ENCODE measurements around the gene NFKBIB. TPM values are rescaled to one million over a fixed set of nuclear protein-coding genes. Genes with fewer than 3 reads are reported as not detected.
A peak's percentile ranks its signal among the peaks of the same experiment; 100 is the strongest.

NFKBIB gene
- total RNA-seq, 1 experiment from 2014 or later, result 33.8 TPM

- Histone ChIP-seq H3K4me1 (ENCODE audit: insufficient read depth, low read length) (peaks cover 2% of the 10 kb centered on the region; the same call in 1 of the 2 replicates), H2BK12ac (ENCODE audit: insufficient read length, low read depth, low read length) (no peak overlapping the region), H3K79me1 (ENCODE audit: insufficient read depth, low read depth, low read length, poor library complexity, severe bottlenecking) (no peaks in the 10 kb centered on the region), H4K8ac (replicated peaks; ENCODE audit: insufficient read length, low read depth, low read length) (no peak overlapping the region), H3K9ac (ENCODE audit: extremely low read depth, insufficient read length, low read length) (no peak overlapping the region), H3K4ac (ENCODE audit: low read depth, low read length) (no peak overlapping the region), H3K14ac (ENCODE audit: insufficient read depth, low read length) (no peak overlapping the region), H3K18ac (ENCODE audit: insufficient read length, low read depth, low read length) (no peak overlapping the region), H3K9me3 (ENCODE audit: control insufficient read depth, low read depth, low read length) (no peaks in the 10 kb centered on the region), H2BK120ac (ENCODE audit: low read depth, low read length, poor library complexity, severe bottlenecking) (no peak overlapping the region), H3K56ac (ENCODE audit: insufficient read length, low read depth, low read length) (no peak overlapping the region), H3K23ac (ENCODE audit: insufficient read length, low read depth, low read length) (no peak overlapping the region), H2AFZ (ENCODE audit: low read length) (no peak overlapping the region), H3K27ac (ENCODE audit: insufficient read length, low read depth, low read length) (no peak overlapping the region), H2BK15ac (ENCODE audit: low read depth, low read length) (no peak overlapping the region), H3T11ph (ENCODE audit: low read length) (no peak overlapping the region), H3K79me2 (ENCODE audit: insufficient read depth, low read length) (no peaks in the 10 kb centered on the region), H4K20me1 (ENCODE audit: control insufficient read depth, insufficient read depth, insufficient read length) (no peaks in the 10 kb centered on the region), H2BK5ac (ENCODE audit: insufficient read length, low read length) (no peak overlapping the region), H3K4me2 (ENCODE audit: insufficient read depth, insufficient read length, low read length) (peak overlapping the region; percentile 76), H2BK20ac (ENCODE audit: low read depth, low read length, poor library complexity, severe bottlenecking) (no peak overlapping the region), H3K23me2 (ENCODE audit: insufficient read length, low read depth, low read length, poor library complexity, severe bottlenecking) (no peaks in the 10 kb centered on the region), H2AK5ac (ENCODE audit: insufficient read length, low read length) (no peak overlapping the region), H3K27me3 (ENCODE audit: insufficient read depth, low read length) (no peaks in the 10 kb centered on the region), H4K5ac (ENCODE audit: insufficient read length, low read depth, low read length) (no peak overlapping the region), H4K91ac (ENCODE audit: insufficient read length, low read depth, low read length) (no peak overlapping the region)
- Mint-ChIP-seq H3K4me3 (peak overlapping the region; percentile 81 to 86), H3K27ac (peak overlapping the region in 1 of 3 experiments; percentile 21; a peak in 2 of 7 replicates), H3K4me1 (peaks cover 15 to 18% of the 10 kb centered on the region in 2 experiments), H3K36me3 (ENCODE audit: insufficient read depth in 1 of 3, low read depth in 3 of 3) (peaks cover 4 to 19% (median 14%) of the 10 kb centered on the region in 3 experiments; a peak in 6 of 7 replicates), H3K9me3 (peaks cover 0 to 3% of the 10 kb centered on the region in 2 experiments; a peak in 1 of 5 replicates), H3K27me3 (ENCODE audit: low read depth) (peaks cover 15% of the 10 kb centered on the region)
- TF ChIP-seq, protein P1, sequence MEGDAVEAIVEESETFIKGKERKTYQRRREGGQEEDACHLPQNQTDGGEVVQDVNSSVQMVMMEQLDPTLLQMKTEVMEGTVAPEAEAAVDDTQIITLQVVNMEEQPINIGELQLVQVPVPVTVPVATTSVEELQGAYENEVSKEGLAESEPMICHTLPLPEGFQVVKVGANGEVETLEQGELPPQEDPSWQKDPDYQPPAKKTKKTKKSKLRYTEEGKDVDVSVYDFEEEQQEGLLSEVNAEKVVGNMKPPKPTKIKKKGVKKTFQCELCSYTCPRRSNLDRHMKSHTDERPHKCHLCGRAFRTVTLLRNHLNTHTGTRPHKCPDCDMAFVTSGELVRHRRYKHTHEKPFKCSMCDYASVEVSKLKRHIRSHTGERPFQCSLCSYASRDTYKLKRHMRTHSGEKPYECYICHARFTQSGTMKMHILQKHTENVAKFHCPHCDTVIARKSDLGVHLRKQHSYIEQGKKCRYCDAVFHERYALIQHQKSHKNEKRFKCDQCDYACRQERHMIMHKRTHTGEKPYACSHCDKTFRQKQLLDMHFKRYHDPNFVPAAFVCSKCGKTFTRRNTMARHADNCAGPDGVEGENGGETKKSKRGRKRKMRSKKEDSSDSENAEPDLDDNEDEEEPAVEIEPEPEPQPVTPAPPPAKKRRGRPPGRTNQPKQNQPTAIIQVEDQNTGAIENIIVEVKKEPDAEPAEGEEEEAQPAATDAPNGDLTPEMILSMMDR (conservative IDR thresholded peaks at IDR 0.05), result no peak
- DNase-seq, result no peak
- WGBS (ENCODE audit: extremely low coverage, insufficient read length, low lambda C conversion rate), result no CpG with 5 or more reads among the region's 3 CpGs
Measured at GRCh38 chr19:38900743-38901190, 998 bp downstream of the NFKBIB start.
